Adrenal gland (tissue), 12 donors: ENCODE results near the gene ATP6AP1. TPM values are rescaled to one million over a fixed set of nuclear protein-coding genes. Genes with fewer than 3 reads are reported as not detected.
"Not testable (repeated sequence)": the region's sequence is repeated elsewhere in the genome, so short reads cannot be mapped to it uniquely, and the experiment has no call there.

Experiments used
- DNase-seq, 7 donors: peaks; one replicate each; pipeline ENCODE4 v3.0.0-alpha.2; 2019 to 2020
- H3K27ac ChIP-seq, 5 donors: fragments of 200-600 bp; sonication (generic) in 4 of 5; 1 replicate in 3 of 5; 2 replicates in 2 of 5; pipeline versions ENCODE4 v1.5.1 to v1.8.0; 2016 to 2020; ENCODE audit warnings: mild to moderate bottlenecking in 1 of 5
- H3K27me3 ChIP-seq: fragments of 200-600 bp; 2 replicates; pipeline ENCODE4 v1.8.0; 2021
- H3K36me3 ChIP-seq, 2 donors: fragments of 200-600 bp; replicated peaks in 1 of 2; 1 replicate in 1 of 2; 2 replicates in 1 of 2; pipeline versions ENCODE4 v1.5.1 to v1.8.0; 2018 to 2022
- H3K4me1 ChIP-seq, 2 donors: fragments of 200-600 bp; replicated peaks in 1 of 2; 1 replicate in 1 of 2; 2 replicates in 1 of 2; pipeline versions ENCODE4 v1.5.1 to v1.8.0; 2018 to 2021
- H3K4me3 ChIP-seq, 4 donors: fragments of 200-600 bp; sonication (generic) in 3 of 4; one replicate each; pipeline ENCODE4 v1.5.1; 2016 to 2018
- H3K9me3 ChIP-seq, 3 donors: fragments of 200-600 bp; sonication (generic) in 1 of 3; replicated peaks in 1 of 3; 1 replicate in 2 of 3; 2 replicates in 1 of 3; pipeline versions ENCODE4 v1.5.1 to v1.8.0; 2016 to 2021
- CTCF ChIP-seq, 6 experiments: fragments of 450-650 bp in 4 of 6; fragments of 200-600 bp in 2 of 6; sonication (generic) in 1 of 6; IDR thresholded peaks; 1 replicate in 5 of 6; 2 replicates in 1 of 6; pipeline versions ENCODE4 v1.5.1 to v1.8.0; 2016 to 2021; ENCODE audit warnings: antibody characterized with exemption in 6 of 6, mild to moderate bottlenecking in 2 of 6, moderate library complexity in 1 of 6
- POLR2A ChIP-seq, 2 donors: fragments of 450-650 bp; IDR thresholded peaks; one replicate each; pipeline ENCODE4 v1.6.1; 2017; ENCODE audit warnings: antibody characterized with exemption in 2 of 2, mild to moderate bottlenecking in 2 of 2, moderate library complexity in 1 of 2
- WGBS, 4 donors: extraction: QIAGEN DNeasy Blood & Tissue Kit in 2 of 4; methylation state at CpG; one replicate each; pipeline versions ENCODE4 v1.1.5 to v1.1.7; 2013 to 2017; 5-methylcytosine and 5-hydroxymethylcytosine counted together
- intact Hi-C, 2 donors: fragments of 100-400 bp; cut with DNase I; formaldehyde crosslinking; loops; one replicate each; pipeline versions ENCODE4 v1.14.1 to v1.15.0; 2022 to 2023
- polyA plus RNA-seq, 3 donors: library from polyadenylated mRNA; stranded (reverse); fragments of 200-250 nt in 2 of 3; fragments of 350-450 nt in 1 of 3; fragmentation: Illumina TruSeq in 1 of 3; extraction: RNeasy Lipid Tissue Mini Kit (QIAGEN cat#74804) in 1 of 3; gene quantifications; one replicate each; pipeline ENCODE4 v1.2.3, GENCODE V29; 2013 to 2014
- total RNA-seq, 9 donors: library from RNA; depleted of rRNA in 4 of 9; stranded (reverse); fragments of >200 nt in 4 of 9; fragments of 120-200 nt in 1 of 9; fragmentation: NEBNext Ultra II Directional in 1 of 9; extraction: Animal tissue kit (Norgen Biotek cat#: 25700) in 1 of 9; gene quantifications; one replicate each; pipeline versions ENCODE4 v1.1.0 to v1.2.4, GENCODE V29; 2013 to 2023
- donor health status: healthy with polysubstance abuse.
- donor health status: Bipolar disorder and iron deficiency.
- donor health status: DM: yes; HTN: yes; CAD: no.
- donor health status: DM: no; HTN: no; CAD: no.
- donor health status: DM: no; HTN: no; CAD: no.
- donor health status: DM: yes; HTN: yes; CAD: no.

Gene ATP6AP1
- total and polyA plus RNA-seq, 12 donors = 55.4 to 170 (median 117) TPM

- no peak overlapping the region for H3K27ac ChIP-seq
- WGBS, 4 donors = 37 to 74% (median 71%) methylated on average over 2 to 11 of the region's 11 CpGs
- intact Hi-C loops = no loop called here
- DNase-seq = no peak
- H3K36me3 ChIP-seq = no peaks in the 10 kb centered on the region
- no peaks in the 10 kb centered on the region for H3K9me3 ChIP-seq
- no peak overlapping the region for H3K4me3 ChIP-seq
- peaks cover 4 to 8% of the 10 kb centered on the region in 2 donors for H3K4me1 ChIP-seq
- H3K27me3 ChIP-seq = no peaks in the 10 kb centered on the region
- TF ChIP-seq CTCF (IDR thresholded peaks at IDR 0.05) (no peak), POLR2A (IDR thresholded peaks at IDR 0.05) (no peak)
These were observed 45.9 kb upstream of the ATP6AP1 start for GRCh38 chrX:154382483-154383069.

GRCh38 chrX:154383359-154384283 lies 44.9 kb upstream of the ATP6AP1 start:
- H3K4me1 ChIP-seq = peaks cover 4 to 8% of the 10 kb centered on the region in 2 donors
- intact Hi-C loops = no loop called here
- WGBS, 4 donors = 57 to 67% (median 62%) methylated on average over 8 to 14 of the region's 14 CpGs
- no peak for DNase-seq
- H3K27ac ChIP-seq = peak overlapping the region in 1 of 5 donors; percentile 41
- H3K36me3 ChIP-seq = no peaks in the 10 kb centered on the region
- no peaks in the 10 kb centered on the region for H3K27me3 ChIP-seq
- TF ChIP-seq POLR2A (IDR thresholded peaks at IDR 0.05) = no peak
- no peak for TF ChIP-seq CTCF (IDR thresholded peaks at IDR 0.05)
- H3K9me3 ChIP-seq = no peaks in the 10 kb centered on the region
- H3K4me3 ChIP-seq = no peak overlapping the region

GRCh38 chrX:154384284-154384892 lies 44.1 kb upstream of the ATP6AP1 start:
- 33 to 69% (median 47%) methylated on average over 1 to 8 of the region's 8 CpGs for WGBS, 4 donors
- no peak overlapping the region for H3K4me3 ChIP-seq
- intact Hi-C loops = no loop called here
- peak in 1 of 7 donors; percentile 45 for DNase-seq
- no peaks in the 10 kb centered on the region for H3K27me3 ChIP-seq
- peaks cover 4 to 8% of the 10 kb centered on the region in 2 donors for H3K4me1 ChIP-seq
- TF ChIP-seq POLR2A (IDR thresholded peaks at IDR 0.05) (no peak), CTCF (IDR thresholded peaks at IDR 0.05) (peak in 5 of 6 experiments; percentile 22 to 41 (median 30))
- no peaks in the 10 kb centered on the region for H3K9me3 ChIP-seq
- H3K27ac ChIP-seq = peak overlapping the region in 1 of 5 donors; percentile 41
- no peaks in the 10 kb centered on the region for H3K36me3 ChIP-seq

- H3K27me3 ChIP-seq, H3K9me3 ChIP-seq, intact Hi-C loops, H3K27ac ChIP-seq, H3K36me3 ChIP-seq, H3K4me3 ChIP-seq, H3K4me1 ChIP-seq, DNase-seq: not testable (repeated sequence)
- no CpG with 5 or more reads among the region's 20 CpGs for WGBS, 4 donors
These were observed 40.4 kb upstream of the ATP6AP1 start for GRCh38 chrX:154388094-154388493.

- WGBS, 4 donors = no CpG with 5 or more reads among the region's 16 CpGs
- H3K27me3 ChIP-seq, intact Hi-C loops: not testable (repeated sequence)
These were observed 39.8 kb upstream of the ATP6AP1 start for GRCh38 chrX:154388649-154389048.

GRCh38 chrX:154389812-154390747 lies 38.4 kb upstream of the ATP6AP1 start:
- H3K27me3 ChIP-seq, H3K9me3 ChIP-seq, H3K36me3 ChIP-seq, intact Hi-C loops, H3K4me1 ChIP-seq: not testable (repeated sequence)
- peak overlapping the region in 1 of 5 donors; percentile 91 for H3K27ac ChIP-seq
- WGBS, 4 donors = 1 to 24% methylated on average over 15 to 19 of the region's 121 CpGs; no CpG with 5 or more reads in 2 of the 4 donors
- peak in 1 of 7 donors; percentile 17 for DNase-seq
- H3K4me3 ChIP-seq = peak overlapping the region in 1 of 4 donors; percentile 42

More at GRCh38 chrX:154388649-154389048, 39.8 kb upstream of the ATP6AP1 start:
- H3K4me1 ChIP-seq, H3K9me3 ChIP-seq, DNase-seq, H3K36me3 ChIP-seq, H3K4me3 ChIP-seq, H3K27ac ChIP-seq: not testable (repeated sequence)

- 91 to 95% (median 92%) methylated on average over 15 to 17 of the region's 17 CpGs for WGBS, 4 donors
- H3K27ac ChIP-seq = not testable (repeated sequence)
These were observed 32.1 kb upstream of the ATP6AP1 start for GRCh38 chrX:154396363-154396762.

More at GRCh38 chrX:154396363-154396762, 32.1 kb upstream of the ATP6AP1 start:
- intact Hi-C loops = loop anchor here in 1 of 2 donors (5.0 kb wide), 1 partner anchor 136 kb away; no protein-coding TSS in a partner anchor
- not testable (repeated sequence) for H3K4me3 ChIP-seq, H3K9me3 ChIP-seq, H3K27me3 ChIP-seq, H3K4me1 ChIP-seq
- H3K36me3 ChIP-seq = peaks cover 0 to 23% of the 10 kb centered on the region in 2 donors
- DNase-seq = peak in 1 of 7 donors; percentile 18
